Epithelial cell of proximal tubule (primary cell): ENCODE measurements around the gene LURAP1L. TPM values are rescaled to one million over a fixed set of nuclear protein-coding genes. Genes with fewer than 3 reads are reported as not detected.
A peak's percentile ranks its signal among the peaks of the same experiment; 100 is the strongest.

ENCODE experiments used
- DNase-seq: peaks from one replicate; pipeline ENCODE4 v3.0.0-alpha.2; 2011; ENCODE audit warnings: low read depth
- H3K4me3 ChIP-seq: 2 replicates; pipeline ENCODE4 v1.5.1; 2011; ENCODE audit warnings: low read depth, mild to moderate bottlenecking, low read length
- CTCF ChIP-seq: conservative IDR thresholded peaks from 2 replicates; pipeline ENCODE4 v1.5.1; 2012; ENCODE audit warnings: low read depth, mild to moderate bottlenecking, low read length
- total RNA-seq: library from RNA; depleted of rRNA; stranded (reverse); fragments of >200 nt; gene quantifications from 2 replicates; pipeline ENCODE4 v1.2.3, GENCODE V29; 2015

Gene LURAP1L
- total RNA-seq, 1 donor from 2014 or later: 11.8 TPM

GRCh38 chr9:12816656-12817101, 41.9 kb downstream of the LURAP1L start:
- DNase-seq: no peak
- no peak overlapping the region for H3K4me3 ChIP-seq
- TF ChIP-seq CTCF: no peak

- H3K4me3 ChIP-seq: no peak overlapping the region
- no peak for TF ChIP-seq CTCF
- peak; percentile 98 for DNase-seq
These were observed 42.9 kb downstream of the LURAP1L start for GRCh38 chr9:12817702-12818101.

DNA sequence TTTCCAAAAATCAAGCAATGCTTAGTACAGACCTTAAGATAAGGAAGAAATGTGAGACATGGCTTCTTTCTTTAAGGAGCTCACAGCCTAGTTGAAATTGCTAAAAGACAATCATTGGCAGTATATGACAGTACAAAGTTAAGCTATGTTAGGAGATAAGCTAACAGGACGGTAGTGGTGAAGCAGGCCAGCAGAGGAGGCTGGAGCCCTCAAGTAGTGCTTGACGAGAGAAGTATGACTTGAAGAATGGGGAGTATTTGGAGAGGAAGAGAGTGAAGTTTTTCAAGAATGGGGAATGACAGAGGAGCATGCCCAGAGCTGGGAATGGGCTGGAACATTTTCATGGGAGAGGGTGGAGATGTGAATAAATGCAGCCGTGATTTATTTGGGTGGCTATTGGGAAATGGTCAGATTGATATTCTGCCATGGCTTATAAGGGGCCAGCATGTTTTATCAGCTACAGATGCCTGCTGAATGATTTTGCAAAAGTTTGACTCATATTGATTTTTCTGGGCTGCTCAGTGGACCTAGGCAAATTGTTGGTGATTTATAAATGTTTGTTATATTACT, 43.7 kb downstream of the LURAP1L start:
- peak; percentile 33 for TF ChIP-seq CTCF
- DNase-seq: peak; percentile 29
- H3K4me3 ChIP-seq: no peak overlapping the region

- no peak overlapping the region for H3K4me3 ChIP-seq
- TF ChIP-seq CTCF: peak; percentile 66
- no peak for DNase-seq
These were observed 44.8 kb downstream of the LURAP1L start for GRCh38 chr9:12819436-12820185.

GRCh38 chr9:12822111-12822510, 47.3 kb downstream of the LURAP1L start:
- peak; percentile 29 for DNase-seq
- TF ChIP-seq CTCF: no peak

GRCh38 chr9:12826924-12827565, 52.2 kb downstream of the LURAP1L start:
- no peak for TF ChIP-seq CTCF

More at GRCh38 chr9:12822111-12822510, 47.3 kb downstream of the LURAP1L start:
- H3K4me3 ChIP-seq: no peak overlapping the region

GRCh38 chr9:12833701-12834100, 58.9 kb downstream of the LURAP1L start:
- no peak overlapping the region for H3K4me3 ChIP-seq
- no peak for TF ChIP-seq CTCF
- no peak for DNase-seq

More at GRCh38 chr9:12826924-12827565, 52.2 kb downstream of the LURAP1L start:
- DNase-seq: no peak
- no peak overlapping the region for H3K4me3 ChIP-seq
